HEK293 (cell line): ENCODE measurements around the gene EVX1.

Experiments used
- CTCF ChIA-PET: fragments of 350-600 bp; formaldehyde crosslinking; extraction: SDS; loops from one replicate; lab custom pipeline; 2021; ENCODE audit warnings: antibody characterized with exemption; lab: Yijun Ruan, JAX
- POLR2A ChIA-PET: fragments of 300-600 bp; formaldehyde crosslinking; extraction: SDS; loops from one replicate; lab custom pipeline; 2020; ENCODE audit warnings: antibody characterized with exemption, inconsistent platforms; lab: Yijun Ruan, JAX
- H3K27ac ChIP-seq: fragments of 200-500 bp; sonication (Bioruptor generic); 2 replicates; pipeline ENCODE4 v1.5.1; 2014; ENCODE audit warnings: low read depth, low read length, control low read depth, inconsistent platforms; ENCODE audit errors: extremely low read depth
- H3K36me3 ChIP-seq, 2 experiments: fragments of 200-500 bp in 1 of 2; sonication (Bioruptor generic) in 1 of 2; 1 replicate in 1 of 2; 2 replicates in 1 of 2; pipeline ENCODE4 v1.5.1; 2014 to 2017; ENCODE audit warnings: inconsistent platforms in 2 of 2, low read length in 2 of 2; ENCODE audit not compliant: control insufficient read depth in 2 of 2, insufficient read depth in 1 of 2
- H3K4me1 ChIP-seq: fragments of 200-500 bp; sonication (Bioruptor generic); 2 replicates; pipeline ENCODE4 v1.5.1; 2014; ENCODE audit warnings: mild to moderate bottlenecking, low read length, inconsistent platforms; ENCODE audit not compliant: control insufficient read depth, insufficient read depth
- H3K4me3 ChIP-seq: 2 replicates; pipeline ENCODE4 v1.5.1; 2011; ENCODE audit warnings: low read depth, mild to moderate bottlenecking, control low read depth, low read length, moderate library complexity
- H3K9me3 ChIP-seq: fragments of 200-500 bp; sonication (Bioruptor generic); 2 replicates; pipeline ENCODE4 v1.5.1; 2014; ENCODE audit warnings: low read depth, low read length, inconsistent platforms; ENCODE audit not compliant: control insufficient read depth, insufficient read depth
- GLIS2 ChIP-seq: fragments of 450-650 bp; formaldehyde crosslinking; IDR thresholded peaks from 2 replicates; pipeline ENCODE4 v1.5.1; 2016; ENCODE audit warnings: missing biosample characterization, missing genetic modification characterization
- MZF1 ChIP-seq: fragments of 450-650 bp; formaldehyde crosslinking; IDR thresholded peaks from 2 replicates; pipeline ENCODE4 v1.5.1; 2017; ENCODE audit warnings: missing biosample characterization, missing genetic modification characterization, borderline replicate concordance
- OSR2 ChIP-seq: fragments of 450-650 bp; formaldehyde crosslinking; IDR thresholded peaks from 2 replicates; pipeline ENCODE4 v1.5.1; 2016; ENCODE audit warnings: missing biosample characterization, missing genetic modification characterization
- SP3 ChIP-seq: fragments of 450-650 bp; formaldehyde crosslinking; IDR thresholded peaks from 2 replicates; pipeline ENCODE4 v1.5.1; 2016; ENCODE audit warnings: missing biosample characterization, missing genetic modification characterization
- YY1 ChIP-seq: fragments of 450-650 bp; formaldehyde crosslinking; IDR thresholded peaks from 2 replicates; pipeline ENCODE4 v1.5.1; 2018; ENCODE audit warnings: missing biosample characterization, missing genetic modification characterization
- ZFP3 ChIP-seq: fragments of 450-650 bp; formaldehyde crosslinking; IDR thresholded peaks from 2 replicates; pipeline ENCODE4 v1.5.1; 2016; ENCODE audit warnings: low read depth, missing biosample characterization, missing genetic modification characterization
- ZNF112 ChIP-seq: fragments of 450-650 bp; formaldehyde crosslinking; IDR thresholded peaks from 2 replicates; pipeline ENCODE4 v1.5.0; 2017; ENCODE audit warnings: missing biosample characterization, missing genetic modification characterization
- ZNF133 ChIP-seq: fragments of 450-650 bp; formaldehyde crosslinking; IDR thresholded peaks from 2 replicates; pipeline ENCODE4 v1.5.1; 2016; ENCODE audit warnings: missing biosample characterization, missing genetic modification characterization
- ZNF140 ChIP-seq: fragments of 450-650 bp; formaldehyde crosslinking; IDR thresholded peaks from 2 replicates; pipeline ENCODE4 v1.5.1; 2016; ENCODE audit warnings: missing biosample characterization, missing genetic modification characterization
- ZNF169 ChIP-seq: fragments of 450-650 bp; formaldehyde crosslinking; IDR thresholded peaks from 2 replicates; pipeline ENCODE4 v1.5.1; 2016; ENCODE audit warnings: missing biosample characterization, missing genetic modification characterization
- ZNF184 ChIP-seq: fragments of 450-650 bp; IDR thresholded peaks from 2 replicates; pipeline ENCODE4 v1.5.1; 2018; ENCODE audit warnings: missing biosample characterization, mild to moderate bottlenecking, missing genetic modification characterization
- ZNF221 ChIP-seq: fragments of 450-650 bp; formaldehyde crosslinking; IDR thresholded peaks from 2 replicates; pipeline ENCODE4 v1.5.1; 2017; ENCODE audit warnings: missing biosample characterization, missing genetic modification characterization, borderline replicate concordance
- ZNF311 ChIP-seq: fragments of 450-650 bp; formaldehyde crosslinking; IDR thresholded peaks from 2 replicates; pipeline ENCODE4 v1.5.1; 2017; ENCODE audit warnings: missing biosample characterization, missing genetic modification characterization, borderline replicate concordance
- ZNF335 ChIP-seq: fragments of 450-650 bp; formaldehyde crosslinking; conservative IDR thresholded peaks from 2 replicates; pipeline ENCODE4 v1.5.1; 2016; ENCODE audit warnings: missing biosample characterization, missing genetic modification characterization
- ZNF473 ChIP-seq: fragments of 450-650 bp; formaldehyde crosslinking; IDR thresholded peaks from 2 replicates; pipeline ENCODE4 v1.5.1; 2017; ENCODE audit warnings: missing biosample characterization, missing genetic modification characterization
- ZNF488 ChIP-seq: fragments of 450-650 bp; formaldehyde crosslinking; IDR thresholded peaks from 2 replicates; pipeline ENCODE4 v1.5.1; 2016; ENCODE audit warnings: missing biosample characterization, missing genetic modification characterization
- ZNF518A ChIP-seq: fragments of 450-650 bp; formaldehyde crosslinking; conservative IDR thresholded peaks from 2 replicates; pipeline ENCODE4 v1.5.1; 2016; ENCODE audit warnings: low read depth, missing biosample characterization, missing genetic modification characterization
- ZNF548 ChIP-seq: fragments of 450-650 bp; formaldehyde crosslinking; IDR thresholded peaks from 2 replicates; pipeline ENCODE4 v1.5.1; 2016; ENCODE audit warnings: missing biosample characterization, missing genetic modification characterization
- ZNF561 ChIP-seq: fragments of 450-650 bp; IDR thresholded peaks from 2 replicates; pipeline ENCODE4 v1.5.1; 2018; ENCODE audit warnings: missing biosample characterization, missing genetic modification characterization, borderline replicate concordance
- ZNF645 ChIP-seq: fragments of 450-650 bp; formaldehyde crosslinking; IDR thresholded peaks from 2 replicates; pipeline ENCODE4; 2016; ENCODE audit warnings: missing biosample characterization, missing genetic modification characterization
- TF ChIP-seq, protein P1 (sequence below): fragments of 450-650 bp; formaldehyde crosslinking; IDR thresholded peaks from 2 replicates; pipeline ENCODE4 v1.5.1; 2016; ENCODE audit warnings: missing biosample characterization, missing genetic modification characterization
- TF ChIP-seq, protein P2 (sequence below): fragments of 450-650 bp; formaldehyde crosslinking; IDR thresholded peaks from 2 replicates; pipeline ENCODE4 v1.5.1; 2016; ENCODE audit warnings: missing biosample characterization, missing genetic modification characterization
- TF ChIP-seq, protein P3 (sequence below): fragments of 450-650 bp; formaldehyde crosslinking; IDR thresholded peaks from 2 replicates; pipeline ENCODE4 v1.5.1; 2016; ENCODE audit warnings: missing biosample characterization, missing genetic modification characterization
- TF ChIP-seq, protein P4 (sequence below): fragments of 450-650 bp; formaldehyde crosslinking; IDR thresholded peaks from 2 replicates; pipeline ENCODE4 v1.5.1; 2016; ENCODE audit warnings: missing biosample characterization, missing genetic modification characterization

EVX1 gene

DNA sequence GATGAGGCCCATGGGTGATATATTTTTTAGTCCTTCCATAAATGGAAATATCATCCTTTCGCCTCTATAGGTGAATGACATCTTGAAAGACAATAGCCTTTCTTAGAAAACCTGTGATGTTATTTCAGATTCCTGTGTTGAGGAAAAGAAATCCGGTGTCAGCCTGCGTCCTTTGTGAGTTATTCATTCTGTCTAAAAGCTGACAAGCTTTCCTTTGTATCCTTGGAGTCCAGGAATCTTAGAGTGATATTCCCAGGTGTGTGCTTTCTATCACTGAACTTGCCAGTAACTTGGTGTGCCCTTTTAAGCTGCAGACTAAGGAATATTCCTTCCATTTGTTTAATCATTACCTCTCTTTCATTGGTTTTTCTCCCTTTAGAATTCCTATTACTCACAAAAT, 41.0 kb downstream of the EVX1 start (continued):
- TF ChIP-seq ZNF335 (tag by site-specific recombination), result no peak
- TF ChIP-seq ZFP3 (tag by site-specific recombination), result no peak
- no peak for TF ChIP-seq YY1 (tag by site-specific recombination)
- TF ChIP-seq ZNF169 (tag by site-specific recombination), result no peak
- TF ChIP-seq, protein P1, sequence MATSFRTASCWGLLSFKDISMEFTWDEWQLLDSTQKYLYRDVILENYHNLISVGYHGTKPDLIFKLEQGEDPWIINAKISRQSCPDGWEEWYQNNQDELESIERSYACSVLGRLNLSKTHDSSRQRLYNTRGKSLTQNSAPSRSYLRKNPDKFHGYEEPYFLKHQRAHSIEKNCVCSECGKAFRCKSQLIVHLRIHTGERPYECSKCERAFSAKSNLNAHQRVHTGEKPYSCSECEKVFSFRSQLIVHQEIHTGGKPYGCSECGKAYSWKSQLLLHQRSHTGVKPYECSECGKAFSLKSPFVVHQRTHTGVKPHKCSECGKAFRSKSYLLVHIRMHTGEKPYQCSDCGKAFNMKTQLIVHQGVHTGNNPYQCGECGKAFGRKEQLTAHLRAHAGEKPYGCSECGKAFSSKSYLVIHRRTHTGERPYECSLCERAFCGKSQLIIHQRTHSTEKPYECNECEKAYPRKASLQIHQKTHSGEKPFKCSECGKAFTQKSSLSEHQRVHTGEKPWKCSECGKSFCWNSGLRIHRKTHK (tag by site-specific recombination), result no peak
- TF ChIP-seq, all 188 proteins: peak for 0

- CTCF ChIA-PET, result interaction anchor here (0.7 kb wide), 1 partner anchor 35 kb away, joined by 3 read pairs; no protein-coding TSS in a partner anchor
- POLR2A ChIA-PET, result no interaction called here
These were observed 52.6 kb downstream of the EVX1 start for GRCh38 chr7:27295236-27295635.

More at GRCh38 chr7:27295236-27295635, 52.6 kb downstream of the EVX1 start:
- TF ChIP-seq ZNF184 (tag by site-specific recombination) (no peak), ZNF561 (no peak), ZNF112 (tag by site-specific recombination) (no peak), ZNF311 (tag by site-specific recombination) (no peak), GLIS2 (no peak), ZNF221 (tag by site-specific recombination) (no peak), ZNF645 (tag by site-specific recombination) (no peak), ZNF518A (tag by site-specific recombination) (no peak), ZNF473 (tag by site-specific recombination) (no peak), OSR2 (tag by site-specific recombination) (no peak), SP3 (tag by site-specific recombination) (no peak), ZNF548 (no peak), ZNF488 (tag by site-specific recombination) (no peak), ZNF133 (no peak), MZF1 (tag by site-specific recombination) (no peak), ZNF140 (tag by site-specific recombination) (no peak)
- TF ChIP-seq, protein P2, sequence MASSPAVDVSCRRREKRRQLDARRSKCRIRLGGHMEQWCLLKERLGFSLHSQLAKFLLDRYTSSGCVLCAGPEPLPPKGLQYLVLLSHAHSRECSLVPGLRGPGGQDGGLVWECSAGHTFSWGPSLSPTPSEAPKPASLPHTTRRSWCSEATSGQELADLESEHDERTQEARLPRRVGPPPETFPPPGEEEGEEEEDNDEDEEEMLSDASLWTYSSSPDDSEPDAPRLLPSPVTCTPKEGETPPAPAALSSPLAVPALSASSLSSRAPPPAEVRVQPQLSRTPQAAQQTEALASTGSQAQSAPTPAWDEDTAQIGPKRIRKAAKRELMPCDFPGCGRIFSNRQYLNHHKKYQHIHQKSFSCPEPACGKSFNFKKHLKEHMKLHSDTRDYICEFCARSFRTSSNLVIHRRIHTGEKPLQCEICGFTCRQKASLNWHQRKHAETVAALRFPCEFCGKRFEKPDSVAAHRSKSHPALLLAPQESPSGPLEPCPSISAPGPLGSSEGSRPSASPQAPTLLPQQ (tag by site-specific recombination), result no peak
- TF ChIP-seq, protein P3, sequence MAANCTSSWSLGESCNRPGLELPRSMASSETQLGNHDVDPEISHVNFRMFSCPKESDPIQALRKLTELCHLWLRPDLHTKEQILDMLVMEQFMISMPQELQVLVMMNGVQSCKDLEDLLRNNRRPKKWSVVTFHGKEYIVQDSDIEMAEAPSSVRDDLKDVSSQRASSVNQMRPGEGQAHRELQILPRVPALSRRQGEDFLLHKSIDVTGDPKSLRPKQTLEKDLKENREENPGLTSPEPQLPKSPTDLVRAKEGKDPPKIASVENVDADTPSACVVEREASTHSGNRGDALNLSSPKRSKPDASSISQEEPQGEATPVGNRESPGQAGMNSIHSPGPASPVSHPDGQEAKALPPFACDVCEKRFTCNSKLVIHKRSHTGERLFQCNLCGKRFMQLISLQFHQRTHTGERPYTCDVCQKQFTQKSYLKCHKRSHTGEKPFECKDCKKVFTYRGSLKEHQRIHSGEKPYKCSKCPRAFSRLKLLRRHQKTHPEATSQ (tag by site-specific recombination), result no peak
- TF ChIP-seq, protein P4, sequence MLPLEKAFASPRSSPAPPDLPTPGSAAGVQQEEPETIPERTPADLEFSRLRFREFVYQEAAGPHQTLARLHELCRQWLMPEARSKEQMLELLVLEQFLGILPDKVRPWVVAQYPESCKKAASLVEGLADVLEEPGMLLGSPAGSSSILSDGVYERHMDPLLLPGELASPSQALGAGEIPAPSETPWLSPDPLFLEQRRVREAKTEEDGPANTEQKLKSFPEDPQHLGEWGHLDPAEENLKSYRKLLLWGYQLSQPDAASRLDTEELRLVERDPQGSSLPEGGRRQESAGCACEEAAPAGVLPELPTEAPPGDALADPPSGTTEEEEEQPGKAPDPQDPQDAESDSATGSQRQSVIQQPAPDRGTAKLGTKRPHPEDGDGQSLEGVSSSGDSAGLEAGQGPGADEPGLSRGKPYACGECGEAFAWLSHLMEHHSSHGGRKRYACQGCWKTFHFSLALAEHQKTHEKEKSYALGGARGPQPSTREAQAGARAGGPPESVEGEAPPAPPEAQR, result no peak
- TF ChIP-seq, all 188 proteins: peak for 0
- no peak overlapping the region for H3K4me3 ChIP-seq
- no peaks in the 10 kb centered on the region for H3K36me3 ChIP-seq
- H3K4me1 ChIP-seq, result 0 out of 2 replicates have a peak, but pooled peaks cover 6% of the 10 kb centered on the region
- H3K27ac ChIP-seq, result no peak overlapping the region
- no peaks in the 10 kb centered on the region for H3K9me3 ChIP-seq
